Colonic mucosa (tissue), 4 donors: ENCODE data around the gene TMEM150A. TPM values are rescaled to one million over a fixed set of nuclear protein-coding genes. Genes with fewer than 3 reads are reported as not detected.
"Not testable (repeated sequence)": the region's sequence is repeated elsewhere in the genome, so short reads cannot be mapped to it uniquely, and the experiment has no call there.

Source experiments
- DNase-seq: peaks from one replicate; pipeline ENCODE4 v3.0.0-alpha.2; 2020
- H3K27ac ChIP-seq: fragments of 200-600 bp; one replicate; pipeline ENCODE4 v1.8.0; 2021
- H3K27me3 ChIP-seq: fragments of 200-600 bp; one replicate; pipeline ENCODE4 v1.8.0; 2021
- H3K36me3 ChIP-seq: fragments of 200-600 bp; one replicate; pipeline ENCODE4 v1.8.0; 2021
- H3K4me1 ChIP-seq: fragments of 200-600 bp; one replicate; pipeline ENCODE4 v1.8.0; 2021; ENCODE audit warnings: mild to moderate bottlenecking
- H3K4me3 ChIP-seq: fragments of 200-600 bp; one replicate; pipeline ENCODE4 v1.8.0; 2021
- H3K9ac ChIP-seq, 2 donors: one replicate each; pipeline ENCODE4 v1.7.0; 2013; ENCODE audit warnings: control low read depth in 2 of 2, low read depth in 2 of 2, low read length in 2 of 2
- H3K9me3 ChIP-seq: fragments of 200-600 bp; one replicate; pipeline ENCODE4 v1.8.0; 2021
- CTCF ChIP-seq: fragments of 200-600 bp; IDR thresholded peaks from one replicate; pipeline ENCODE4 v1.8.0; 2022; ENCODE audit warnings: antibody characterized with exemption, mild to moderate bottlenecking
- intact Hi-C: fragments of 100-400 bp; cut with DNase I; formaldehyde crosslinking; loops from one replicate; pipeline ENCODE4 v1.14.1; 2022
- total RNA-seq, 2 donors: library from RNA; stranded (reverse); fragmentation: NEBNext Ultra II Directional in 1 of 2; extraction: Animal tissue kit (Norgen Biotek cat#: 25700) in 1 of 2; gene quantifications; one replicate each; pipeline ENCODE4 v1.2.1, GENCODE V29; 2021
- donor health status: healthy.
- donor health status: DM: no; HTN: no; CAD: no.
- donor health status: DM: no; HTN: no; CAD: no.

Gene TMEM150A
- total RNA-seq, 2 donors from 2014 or later: 5.2 to 7.2 TPM

DNA sequence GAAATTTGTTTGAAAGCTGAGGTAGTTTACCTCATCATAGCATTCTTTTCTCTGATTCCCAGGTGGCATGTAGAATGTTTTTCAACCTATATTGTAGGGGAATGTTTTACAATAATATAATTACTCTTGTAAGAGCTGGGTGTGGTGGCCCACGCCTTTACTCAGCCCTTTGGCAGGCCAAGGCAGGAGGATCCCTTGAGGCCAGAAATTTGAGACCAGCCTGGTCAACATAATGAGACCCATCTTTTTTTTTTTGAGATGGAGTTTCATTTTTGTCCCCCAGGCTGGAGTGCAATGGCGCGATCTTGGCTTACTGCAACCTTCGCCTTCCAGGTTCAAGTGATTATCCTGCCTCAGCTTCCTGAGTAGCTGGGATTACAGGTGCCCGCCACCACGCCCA is 17.1 kb upstream of the TMEM150A start:
- no peak overlapping the region for H3K9ac ChIP-seq
- H3K4me1 ChIP-seq: peaks cover 10% of the 10 kb centered on the region
- H3K27ac ChIP-seq: no peak overlapping the region
- no peak for DNase-seq
- no peaks in the 10 kb centered on the region for H3K27me3 ChIP-seq
- no peak for TF ChIP-seq CTCF
- intact Hi-C loops: no loop called here
- no peak overlapping the region for H3K4me3 ChIP-seq
- H3K36me3 ChIP-seq: peaks cover 12% of the 10 kb centered on the region
- no peaks in the 10 kb centered on the region for H3K9me3 ChIP-seq

- H3K27me3 ChIP-seq, H3K9ac ChIP-seq, H3K36me3 ChIP-seq, DNase-seq, H3K9me3 ChIP-seq, H3K4me1 ChIP-seq, H3K27ac ChIP-seq, intact Hi-C loops, H3K4me3 ChIP-seq: not testable (repeated sequence)
Measured at GRCh38 chr2:85617723-85618122, 15.2 kb upstream of the TMEM150A start.

- DNase-seq: no peak
- Histone ChIP-seq H3K36me3 (no peaks in the 10 kb centered on the region), H3K4me3 (peak overlapping the region; percentile 99), H3K9me3 (no peaks in the 10 kb centered on the region), H3K4me1 (peaks cover 13% of the 10 kb centered on the region), H3K9ac (no peak overlapping the region), H3K27me3 (no peaks in the 10 kb centered on the region), H3K27ac (peak overlapping the region; percentile 88)
- no peak for TF ChIP-seq CTCF
- intact Hi-C loops: no loop called here
Measured at GRCh38 chr2:85615413-85615728, 12.9 kb upstream of the TMEM150A start.

DNA sequence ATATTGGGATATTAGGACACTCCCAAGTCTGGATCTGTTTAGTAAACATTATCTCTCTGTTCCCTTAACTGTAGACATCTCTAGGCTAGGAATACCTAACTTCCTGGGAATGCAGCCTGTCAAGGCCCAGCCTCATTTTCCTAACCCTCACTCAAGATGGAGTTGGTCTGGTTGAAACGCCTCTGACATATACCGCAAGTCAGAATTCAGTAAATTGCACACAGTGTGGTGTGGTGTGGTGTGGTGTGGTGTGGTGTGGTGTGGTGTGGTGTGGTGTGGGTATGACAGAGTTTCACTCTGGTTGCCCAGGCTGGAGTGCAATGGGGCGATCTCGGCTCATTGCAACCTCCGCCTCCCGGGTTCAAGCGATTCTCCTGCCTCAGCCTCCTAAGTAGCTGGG is 12.3 kb upstream of the TMEM150A start:
- peaks cover 13% of the 10 kb centered on the region for H3K4me1 ChIP-seq
- DNase-seq, intact Hi-C loops, H3K4me3 ChIP-seq, H3K36me3 ChIP-seq, H3K27me3 ChIP-seq, H3K9ac ChIP-seq, H3K27ac ChIP-seq, H3K9me3 ChIP-seq: not testable (repeated sequence)

DNA sequence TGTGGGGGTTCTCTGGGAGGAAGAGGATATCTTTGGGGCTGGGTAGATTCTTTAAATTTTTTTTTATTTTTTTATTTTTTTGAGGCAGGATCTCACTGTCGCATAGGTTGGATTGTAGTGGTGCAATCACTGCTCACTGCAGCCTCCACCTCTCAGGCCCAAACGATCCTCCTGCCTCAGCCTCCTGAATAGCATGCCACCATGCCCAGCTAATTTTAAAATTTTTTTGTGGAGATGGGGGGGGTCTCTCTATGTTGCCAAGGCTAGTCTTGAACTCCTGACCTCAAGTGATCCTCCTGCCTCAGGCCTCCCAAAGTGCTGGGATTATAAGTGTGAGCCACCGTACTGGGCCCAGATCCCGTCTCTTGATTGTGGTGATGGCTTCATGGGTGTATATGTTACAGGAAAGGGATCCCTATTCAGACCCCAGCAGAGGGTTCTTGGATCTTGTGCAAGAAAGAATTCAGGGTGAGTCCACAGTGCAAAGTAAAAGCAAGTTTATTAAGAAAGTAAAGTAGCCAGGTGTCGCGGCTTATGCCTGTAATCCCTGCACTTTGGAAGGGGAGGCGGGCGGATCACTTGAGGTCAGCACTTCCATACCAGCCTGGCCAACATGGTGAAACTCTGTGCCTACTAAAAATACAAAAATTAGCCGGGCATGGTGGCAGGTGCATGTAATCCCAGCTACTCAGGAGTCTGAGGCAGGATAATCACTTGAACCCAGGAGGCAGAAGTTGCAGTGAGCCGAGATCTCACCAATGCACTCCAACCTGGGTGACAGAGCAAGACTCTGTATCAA is 11.4 kb upstream of the TMEM150A start:
- no peak for TF ChIP-seq CTCF
- no peak overlapping the region for H3K9ac ChIP-seq
- H3K27me3 ChIP-seq: no peaks in the 10 kb centered on the region
- H3K27ac ChIP-seq: no peak overlapping the region
- no peaks in the 10 kb centered on the region for H3K36me3 ChIP-seq
- no peak overlapping the region for H3K4me3 ChIP-seq
- H3K4me1 ChIP-seq: peaks cover 13% of the 10 kb centered on the region
- no peak for DNase-seq
- H3K9me3 ChIP-seq: no peaks in the 10 kb centered on the region
- intact Hi-C loops: no loop called here

DNA sequence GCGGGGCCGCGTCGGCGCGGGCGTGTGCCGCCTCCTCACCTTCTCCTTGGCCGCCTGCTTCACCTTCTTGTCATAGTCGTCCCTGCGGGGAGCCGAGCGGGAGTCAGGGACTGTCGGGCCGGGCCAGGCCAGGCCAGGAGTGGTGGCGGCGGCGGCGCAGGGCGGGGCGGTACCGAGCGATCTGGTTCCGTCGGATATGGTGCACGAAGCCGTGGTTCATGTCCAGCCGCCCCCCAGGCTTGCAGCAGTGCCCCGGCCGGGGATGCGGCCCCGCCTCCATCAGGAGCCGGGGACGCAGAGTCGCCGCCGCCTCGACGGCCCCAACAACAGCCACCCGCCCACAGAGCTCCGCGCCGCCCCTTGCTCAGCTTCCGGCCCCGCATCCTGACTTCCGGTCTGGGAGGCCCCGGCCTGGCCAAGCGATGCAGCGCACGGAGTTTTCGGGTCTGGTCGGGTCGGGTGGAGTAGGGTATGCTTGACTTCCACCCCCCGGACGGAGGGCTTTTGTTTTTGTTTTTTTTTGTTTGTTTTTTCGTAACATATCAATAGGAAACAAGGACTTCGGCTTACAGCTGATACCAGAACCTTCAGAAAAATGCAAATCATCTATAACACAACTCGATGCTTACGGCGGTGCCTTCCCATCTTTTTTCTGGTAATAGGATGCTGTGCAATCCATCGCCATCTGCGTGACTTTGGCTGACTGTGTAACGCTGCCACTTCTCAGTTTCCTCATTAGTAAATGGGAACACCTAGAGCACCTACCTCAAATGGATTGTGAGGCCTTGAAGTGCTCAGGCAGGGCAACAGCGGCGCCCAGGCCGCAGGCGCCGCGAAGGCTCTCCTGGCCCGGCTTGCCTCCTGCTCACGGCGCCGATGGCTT is 9.4 kb upstream of the TMEM150A start, which contains the start of gene C2orf68:
TSS of gene C2orf68 (minus strand) at position 362 of the 883 bp plus-strand sequence. CDS start at position 280, 82 bp downstream.
- Histone ChIP-seq H3K4me1 (peaks cover 5% of the 10 kb centered on the region), H3K9ac (peak within 1 kb of the TSS; percentile 88 to 93), H3K36me3 (no peaks in the 10 kb centered on the region), H3K27me3 (no peaks in the 10 kb centered on the region), H3K4me3 (peak within 1 kb of the TSS; percentile 81), H3K9me3 (no peaks in the 10 kb centered on the region), H3K27ac (peak within 1 kb of the TSS; percentile 77)
- peak; percentile 95 for DNase-seq
- intact Hi-C loops: no loop called here
- no peak for TF ChIP-seq CTCF
